ENCODE results near the gene EVC.

The EVC gene

GRCh38 chr4:5755679-5756078 is 44.7 kb downstream of the EVC start:
- TF ChIP-seq, protein P1, sequence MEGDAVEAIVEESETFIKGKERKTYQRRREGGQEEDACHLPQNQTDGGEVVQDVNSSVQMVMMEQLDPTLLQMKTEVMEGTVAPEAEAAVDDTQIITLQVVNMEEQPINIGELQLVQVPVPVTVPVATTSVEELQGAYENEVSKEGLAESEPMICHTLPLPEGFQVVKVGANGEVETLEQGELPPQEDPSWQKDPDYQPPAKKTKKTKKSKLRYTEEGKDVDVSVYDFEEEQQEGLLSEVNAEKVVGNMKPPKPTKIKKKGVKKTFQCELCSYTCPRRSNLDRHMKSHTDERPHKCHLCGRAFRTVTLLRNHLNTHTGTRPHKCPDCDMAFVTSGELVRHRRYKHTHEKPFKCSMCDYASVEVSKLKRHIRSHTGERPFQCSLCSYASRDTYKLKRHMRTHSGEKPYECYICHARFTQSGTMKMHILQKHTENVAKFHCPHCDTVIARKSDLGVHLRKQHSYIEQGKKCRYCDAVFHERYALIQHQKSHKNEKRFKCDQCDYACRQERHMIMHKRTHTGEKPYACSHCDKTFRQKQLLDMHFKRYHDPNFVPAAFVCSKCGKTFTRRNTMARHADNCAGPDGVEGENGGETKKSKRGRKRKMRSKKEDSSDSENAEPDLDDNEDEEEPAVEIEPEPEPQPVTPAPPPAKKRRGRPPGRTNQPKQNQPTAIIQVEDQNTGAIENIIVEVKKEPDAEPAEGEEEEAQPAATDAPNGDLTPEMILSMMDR (IDR thresholded peaks at IDR 0.05; ENCODE audit: control insufficient read depth, insufficient read depth, low read depth, low read length, missing control alignments) = no peak
- DNase-seq (ENCODE audit: low read depth) = no peak
- no peak overlapping the region for H3K4me3 ChIP-seq (ENCODE audit: control insufficient read depth, low read depth, low read length)

DNA sequence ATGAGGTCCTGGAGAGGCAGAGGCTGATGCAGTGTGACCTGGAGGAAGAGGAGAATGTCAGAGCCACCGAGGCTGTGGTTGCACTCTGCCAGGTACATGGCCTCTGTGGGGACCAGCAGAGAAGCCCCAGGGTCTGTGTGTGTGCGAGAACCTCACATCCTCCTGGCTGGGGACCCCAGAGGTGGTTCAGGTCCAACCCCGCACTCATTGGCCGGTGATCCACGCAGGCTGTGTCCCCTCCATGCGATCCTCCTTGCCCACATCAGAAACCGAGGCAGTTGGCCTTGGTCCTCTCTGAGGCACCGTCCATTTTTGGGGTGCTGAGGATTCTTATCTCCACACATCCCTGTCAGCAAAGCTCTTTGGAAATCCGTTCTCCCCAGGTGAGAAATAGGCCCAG is 45.3 kb downstream of the EVC start:
- H3K4me3 ChIP-seq (ENCODE audit: control insufficient read depth, low read depth, low read length) = no peak overlapping the region
- TF ChIP-seq, protein P1 (IDR thresholded peaks at IDR 0.05; ENCODE audit: control insufficient read depth, insufficient read depth, low read depth, low read length, missing control alignments) = no peak
- no peak for DNase-seq (ENCODE audit: low read depth)

DNA sequence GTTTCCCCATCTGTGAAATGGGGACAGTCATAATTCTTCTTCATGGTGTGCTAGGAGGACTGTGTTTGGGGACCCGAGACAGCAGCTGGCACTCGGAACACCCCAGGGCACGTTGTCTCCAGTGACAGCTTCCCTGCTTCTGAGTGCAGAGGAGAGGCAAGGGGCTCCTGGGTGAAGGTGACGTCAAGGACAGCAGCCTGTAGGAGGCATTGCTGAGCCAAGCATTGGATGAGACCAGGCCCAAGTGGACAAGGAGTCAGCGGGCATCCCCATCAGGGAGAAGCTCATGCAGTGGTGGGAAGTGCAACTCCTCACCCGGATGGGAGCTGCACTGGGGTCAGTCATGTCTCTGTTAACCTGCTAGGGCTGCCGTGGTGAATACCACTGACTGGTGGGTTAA is 46.1 kb downstream of the EVC start:
- TF ChIP-seq, protein P1 (IDR thresholded peaks at IDR 0.05; ENCODE audit: control insufficient read depth, insufficient read depth, low read depth, low read length, missing control alignments) = no peak

GRCh38 chr4:5757536-5757935 is 46.5 kb downstream of the EVC start:
- DNase-seq (ENCODE audit: low read depth) = no peak
- H3K4me3 ChIP-seq (ENCODE audit: control insufficient read depth, low read depth, low read length) = no peak overlapping the region
- TF ChIP-seq, protein P1 (IDR thresholded peaks at IDR 0.05; ENCODE audit: control insufficient read depth, insufficient read depth, low read depth, low read length, missing control alignments) = no peak

More for the DNA sequence above, 46.1 kb downstream of the EVC start:
- no peak for DNase-seq (ENCODE audit: low read depth)
- H3K4me3 ChIP-seq (ENCODE audit: control insufficient read depth, low read depth, low read length) = no peak overlapping the region

- H3K4me3 ChIP-seq (ENCODE audit: control insufficient read depth, low read depth, low read length) = no peak overlapping the region
- DNase-seq (ENCODE audit: low read depth) = no peak
- TF ChIP-seq, protein P1 (IDR thresholded peaks at IDR 0.05; ENCODE audit: control insufficient read depth, insufficient read depth, low read depth, low read length, missing control alignments) = no peak
Measured at GRCh38 chr4:5757954-5758353, 47.0 kb downstream of the EVC start.

- TF ChIP-seq, protein P1 (IDR thresholded peaks at IDR 0.05; ENCODE audit: control insufficient read depth, insufficient read depth, low read depth, low read length, missing control alignments) = no peak
- H3K4me3 ChIP-seq (ENCODE audit: control insufficient read depth, low read depth, low read length) = no peak overlapping the region
- peak; percentile 92 for DNase-seq (ENCODE audit: low read depth)
Measured at GRCh38 chr4:5758741-5759140, 47.7 kb downstream of the EVC start.
